ENCODE results near the gene LRCH4.

DNA sequence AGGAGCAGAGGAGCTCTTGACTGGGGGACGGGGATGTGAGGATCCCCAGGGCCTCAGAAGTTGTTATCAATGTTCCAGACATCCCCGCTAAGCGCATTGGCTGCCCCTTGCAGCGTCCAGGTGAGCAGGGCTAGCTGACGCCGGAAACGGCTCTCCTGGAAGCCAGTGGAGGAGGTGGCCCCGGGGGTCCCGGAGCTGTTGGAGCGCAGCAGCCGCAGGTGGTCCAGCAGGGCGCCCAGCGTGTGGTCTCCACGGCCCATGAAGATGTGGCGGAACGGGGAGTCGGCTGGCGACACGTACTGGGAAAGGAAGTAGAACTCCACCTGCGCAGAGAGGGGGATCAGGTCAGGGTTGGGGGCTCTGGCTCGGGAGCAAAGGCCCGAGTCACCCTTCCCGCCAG lies 34.9 kb upstream of the LRCH4 start:
- TF ChIP-seq, protein P1, sequence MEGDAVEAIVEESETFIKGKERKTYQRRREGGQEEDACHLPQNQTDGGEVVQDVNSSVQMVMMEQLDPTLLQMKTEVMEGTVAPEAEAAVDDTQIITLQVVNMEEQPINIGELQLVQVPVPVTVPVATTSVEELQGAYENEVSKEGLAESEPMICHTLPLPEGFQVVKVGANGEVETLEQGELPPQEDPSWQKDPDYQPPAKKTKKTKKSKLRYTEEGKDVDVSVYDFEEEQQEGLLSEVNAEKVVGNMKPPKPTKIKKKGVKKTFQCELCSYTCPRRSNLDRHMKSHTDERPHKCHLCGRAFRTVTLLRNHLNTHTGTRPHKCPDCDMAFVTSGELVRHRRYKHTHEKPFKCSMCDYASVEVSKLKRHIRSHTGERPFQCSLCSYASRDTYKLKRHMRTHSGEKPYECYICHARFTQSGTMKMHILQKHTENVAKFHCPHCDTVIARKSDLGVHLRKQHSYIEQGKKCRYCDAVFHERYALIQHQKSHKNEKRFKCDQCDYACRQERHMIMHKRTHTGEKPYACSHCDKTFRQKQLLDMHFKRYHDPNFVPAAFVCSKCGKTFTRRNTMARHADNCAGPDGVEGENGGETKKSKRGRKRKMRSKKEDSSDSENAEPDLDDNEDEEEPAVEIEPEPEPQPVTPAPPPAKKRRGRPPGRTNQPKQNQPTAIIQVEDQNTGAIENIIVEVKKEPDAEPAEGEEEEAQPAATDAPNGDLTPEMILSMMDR (IDR thresholded peaks at IDR 0.05; ENCODE audit: low read depth, low read length): no peak
- no peak for TF ChIP-seq EZH2phosphoT487 (IDR thresholded peaks at IDR 0.05; ENCODE audit: low read depth)

All from OCI-LY3 (cell line).